Osteocyte (in vitro differentiated cells): ENCODE results near the gene MAP4K2. TPM values are rescaled to one million over a fixed set of nuclear protein-coding genes. Genes with fewer than 3 reads are reported as not detected.
A peak's percentile ranks its signal among the peaks of the same experiment; 100 is the strongest.

Source experiments
- DNase-seq: peaks from one replicate; pipeline ENCODE4 v3.0.0; 2021; ENCODE audit warnings: mixed read lengths; ENCODE audit not compliant: unreplicated experiment; ENCODE audit errors: extremely low spot score
- H3K27ac Mint-ChIP-seq: one replicate; pipeline ENCODE4 v1.8.0; 2021; ENCODE audit warnings: mild to moderate bottlenecking, mixed read lengths; ENCODE audit not compliant: unreplicated experiment
- H3K27me3 Mint-ChIP-seq: one replicate; pipeline ENCODE4 v1.8.0; 2021; ENCODE audit warnings: mixed read lengths; ENCODE audit not compliant: unreplicated experiment
- H3K36me3 Mint-ChIP-seq: one replicate; pipeline ENCODE4 v1.8.0; 2021; ENCODE audit warnings: mixed read lengths; ENCODE audit not compliant: unreplicated experiment
- H3K4me1 Mint-ChIP-seq: one replicate; pipeline ENCODE4 v1.8.0; 2021; ENCODE audit warnings: mixed read lengths; ENCODE audit not compliant: unreplicated experiment
- H3K4me3 Mint-ChIP-seq: one replicate; pipeline ENCODE4 v1.8.0; 2021; ENCODE audit warnings: mild to moderate bottlenecking, moderate library complexity, mixed read lengths; ENCODE audit not compliant: unreplicated experiment
- H3K9me3 Mint-ChIP-seq: one replicate; pipeline ENCODE4 v1.8.0; 2021; ENCODE audit warnings: mixed read lengths; ENCODE audit not compliant: unreplicated experiment
- CTCF ChIP-seq: fragments of 200-600 bp; sonication (generic); IDR thresholded peaks from 2 replicates; pipeline ENCODE4 v1.5.0; 2021; ENCODE audit warnings: antibody characterized with exemption, mild to moderate bottlenecking, moderate library complexity
- total RNA-seq: library from RNA; stranded (reverse); gene quantifications from 2 replicates; pipeline ENCODE4 v1.2.1, GENCODE V29; 2021

The MAP4K2 gene
- total RNA-seq, 1 donor from 2014 or later: 16.0 TPM

GRCh38 chr11:64765851-64766665 is 37.0 kb downstream of the MAP4K2 start:
- no peak overlapping the region for H3K27ac Mint-ChIP-seq
- H3K9me3 Mint-ChIP-seq: no peaks in the 10 kb centered on the region
- H3K4me3 Mint-ChIP-seq: no peak overlapping the region
- TF ChIP-seq CTCF: no peak
- H3K36me3 Mint-ChIP-seq: peaks cover 61% of the 10 kb centered on the region
- peaks cover 33% of the 10 kb centered on the region for H3K4me1 Mint-ChIP-seq
- no peaks in the 10 kb centered on the region for H3K27me3 Mint-ChIP-seq
- DNase-seq: no peak

DNA sequence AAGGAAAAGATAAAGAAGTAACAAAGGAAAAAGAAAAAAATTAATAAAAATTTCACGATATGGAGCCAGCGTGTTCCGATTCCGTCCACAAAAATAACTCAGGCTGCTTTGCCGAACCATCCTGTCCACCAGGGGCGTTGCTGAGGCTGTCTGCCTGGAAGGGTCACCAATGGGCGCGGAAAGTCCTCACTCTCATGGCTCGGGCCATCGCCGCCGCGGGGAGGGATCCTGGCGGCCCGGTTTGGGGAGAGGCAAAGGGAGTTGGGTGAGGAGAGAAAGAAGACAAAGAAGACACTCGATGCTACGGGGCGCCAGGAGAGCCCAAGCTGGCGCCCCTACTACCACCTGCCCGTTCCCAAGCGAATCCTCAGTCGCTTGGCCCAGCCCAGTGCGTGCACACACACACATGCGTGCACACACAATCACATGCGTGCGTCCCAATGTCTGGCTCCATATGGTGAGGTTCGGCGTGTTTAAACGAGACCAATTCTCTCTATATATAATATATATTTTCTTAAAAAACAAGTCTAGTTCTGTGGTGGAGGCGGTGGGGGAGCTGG is 37.6 kb downstream of the MAP4K2 start:
- Mint-ChIP-seq H3K27me3 (no peaks in the 10 kb centered on the region), H3K4me3 (no peak overlapping the region), H3K9me3 (no peaks in the 10 kb centered on the region), H3K4me1 (peaks cover 40% of the 10 kb centered on the region), H3K36me3 (peaks cover 57% of the 10 kb centered on the region), H3K27ac (no peak overlapping the region)
- DNase-seq: no peak
- peak; percentile 29 for TF ChIP-seq CTCF

DNA sequence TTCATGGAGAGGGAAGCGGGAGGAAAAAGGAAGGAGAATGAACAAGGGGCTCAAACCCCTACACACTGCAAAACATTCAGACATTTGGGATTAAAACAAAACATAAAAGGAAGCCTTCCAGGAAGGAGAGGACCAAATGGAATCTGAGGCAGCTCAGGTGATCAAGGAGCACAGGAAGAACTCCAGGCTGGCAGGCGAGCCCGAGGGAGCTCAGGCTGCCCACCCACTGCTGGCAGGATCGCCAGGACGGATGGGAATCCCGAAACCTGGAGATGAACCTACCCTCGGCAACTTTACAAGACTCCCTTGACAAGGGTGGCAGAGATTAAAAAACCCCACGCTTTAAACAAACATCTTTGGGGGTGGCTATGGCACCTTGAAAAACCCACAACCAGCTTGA is 38.3 kb downstream of the MAP4K2 start:
- TF ChIP-seq CTCF: no peak
- DNase-seq: no peak
- Mint-ChIP-seq H3K4me1 (peaks cover 46% of the 10 kb centered on the region), H3K36me3 (peaks cover 56% of the 10 kb centered on the region), H3K9me3 (no peaks in the 10 kb centered on the region), H3K27me3 (no peaks in the 10 kb centered on the region), H3K27ac (peak overlapping the region; percentile 63), H3K4me3 (no peak overlapping the region)

DNA sequence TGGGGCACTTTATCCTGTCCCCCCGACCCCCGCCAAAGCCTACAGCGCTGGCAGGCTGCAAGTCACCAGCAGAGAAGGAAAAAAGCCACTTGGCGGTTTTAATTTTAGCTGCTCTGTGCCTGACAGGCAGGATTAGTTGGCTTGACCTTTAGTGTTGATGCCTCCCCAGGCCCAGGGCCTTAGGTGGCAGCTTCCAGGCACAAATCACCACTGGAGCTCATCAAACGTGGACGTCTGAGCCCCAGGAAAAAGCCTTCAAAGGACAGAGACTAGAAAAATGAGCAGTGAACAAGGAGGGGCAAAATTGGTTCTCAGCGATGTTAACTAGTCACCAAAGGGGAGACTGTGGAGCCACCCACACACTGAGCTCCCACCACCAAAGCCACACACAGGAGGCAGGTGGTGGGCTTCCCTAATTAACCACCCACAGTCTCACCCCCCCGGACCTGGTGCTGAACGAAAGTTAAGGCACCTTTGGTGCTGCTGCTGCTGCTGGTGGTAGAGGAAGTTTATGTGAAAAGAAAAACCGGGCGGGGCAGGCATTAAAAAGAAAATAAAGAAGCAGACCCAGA is 38.9 kb downstream of the MAP4K2 start:
- Mint-ChIP-seq H3K4me3 (no peak overlapping the region), H3K36me3 (peaks cover 50% of the 10 kb centered on the region), H3K27me3 (no peaks in the 10 kb centered on the region), H3K27ac (peak overlapping the region; percentile 63), H3K4me1 (peaks cover 52% of the 10 kb centered on the region), H3K9me3 (no peaks in the 10 kb centered on the region)
- DNase-seq: no peak
- no peak for TF ChIP-seq CTCF

DNA sequence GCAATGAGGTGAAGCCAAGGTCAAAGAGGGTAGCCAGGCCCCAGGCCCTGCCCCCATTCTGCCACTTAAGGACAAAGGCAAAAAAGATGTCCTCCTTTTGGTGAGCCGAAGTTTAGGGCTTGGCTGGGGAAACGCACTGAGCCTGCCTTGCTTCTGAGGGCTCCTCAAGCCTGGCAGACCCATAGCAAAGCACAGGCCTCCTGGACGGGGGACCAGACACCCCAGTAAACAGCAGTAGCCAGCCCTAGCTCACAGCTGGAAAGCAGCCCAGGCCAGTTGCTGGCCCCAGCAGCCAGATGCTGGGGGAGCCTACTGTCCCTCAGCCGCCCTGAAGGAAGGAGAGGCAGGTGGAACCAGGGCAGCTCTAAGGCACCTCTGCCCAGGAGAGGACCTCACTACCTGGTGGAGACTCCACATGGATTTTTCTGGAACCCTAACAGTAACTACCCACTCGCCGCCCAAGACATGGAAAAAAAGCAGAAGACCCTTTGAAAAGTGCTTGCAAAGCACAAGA is 39.4 kb downstream of the MAP4K2 start:
- Mint-ChIP-seq H3K4me3 (no peak overlapping the region), H3K9me3 (no peaks in the 10 kb centered on the region), H3K4me1 (peaks cover 53% of the 10 kb centered on the region), H3K27ac (peak overlapping the region; percentile 60), H3K36me3 (peaks cover 44% of the 10 kb centered on the region), H3K27me3 (no peaks in the 10 kb centered on the region)
- no peak for DNase-seq
- no peak for TF ChIP-seq CTCF
